Thyroid gland (tissue), 4 donors: ENCODE measurements around the gene PTPRN2. TPM values are rescaled to one million over a fixed set of nuclear protein-coding genes. Genes with fewer than 3 reads are reported as not detected.

ENCODE experiments used
- DNase-seq, 2 donors: peaks; one replicate each; pipeline ENCODE4 v3.0.0-alpha.2; 2019
- H3K27ac ChIP-seq, 3 donors: fragments of 200-600 bp; sonication (generic); 1 replicate in 2 of 3; 2 replicates in 1 of 3; pipeline ENCODE4 v1.5.1; 2016 to 2019; ENCODE audit warnings: mild to moderate bottlenecking in 1 of 3, moderate library complexity in 1 of 3
- H3K27me3 ChIP-seq: fragments of 200-600 bp; sonication (generic); one replicate; pipeline ENCODE4 v1.5.1; 2019
- H3K36me3 ChIP-seq, 2 donors: fragments of 200-600 bp; sonication (generic); one replicate each; pipeline ENCODE4 v1.5.1; 2016 to 2019
- H3K4me1 ChIP-seq, 2 donors: fragments of 200-600 bp; sonication (generic); one replicate each; pipeline ENCODE4 v1.5.1; 2017 to 2019
- H3K4me3 ChIP-seq, 3 donors: fragments of 200-600 bp; sonication (generic); replicated peaks in 1 of 3; 1 replicate in 2 of 3; 2 replicates in 1 of 3; pipeline ENCODE4 v1.5.1; 2016; ENCODE audit warnings: mild to moderate bottlenecking in 1 of 3
- H3K9me3 ChIP-seq: fragments of 200-600 bp; sonication (generic); one replicate; pipeline ENCODE4 v1.5.1; 2017
- CTCF ChIP-seq, 6 experiments: fragments of 200-600 bp in 3 of 6; fragments of 450-650 bp in 3 of 6; sonication (generic) in 3 of 6; IDR thresholded peaks; one replicate each; pipeline ENCODE4 v1.5.1; 2016 to 2019; ENCODE audit warnings: antibody characterized with exemption in 6 of 6, mild to moderate bottlenecking in 2 of 6, inconsistent platforms in 1 of 6, moderate library complexity in 1 of 6
- POLR2A ChIP-seq, 2 donors: fragments of 450-650 bp; IDR thresholded peaks; one replicate each; pipeline ENCODE4 v1.6.1; 2017; ENCODE audit warnings: antibody characterized with exemption in 2 of 2, mild to moderate bottlenecking in 2 of 2, moderate library complexity in 1 of 2
- WGBS, 2 donors: methylation state at CpG; one replicate each; pipeline ENCODE4 v1.1.5; 2017; 5-methylcytosine and 5-hydroxymethylcytosine counted together
- intact Hi-C: fragments of 100-400 bp; cut with DNase I; formaldehyde crosslinking; loops from one replicate; pipeline ENCODE4 v1.15.1; 2023
- total RNA-seq, 4 donors: library from RNA; depleted of rRNA; stranded (reverse); fragments of >200 nt; gene quantifications; one replicate each; pipeline ENCODE4 v1.2.3, GENCODE V29; 2016

Gene PTPRN2
- total RNA-seq, 4 donors from 2014 or later, result 4.2 to 9.9 (median 7.7) TPM

DNA sequence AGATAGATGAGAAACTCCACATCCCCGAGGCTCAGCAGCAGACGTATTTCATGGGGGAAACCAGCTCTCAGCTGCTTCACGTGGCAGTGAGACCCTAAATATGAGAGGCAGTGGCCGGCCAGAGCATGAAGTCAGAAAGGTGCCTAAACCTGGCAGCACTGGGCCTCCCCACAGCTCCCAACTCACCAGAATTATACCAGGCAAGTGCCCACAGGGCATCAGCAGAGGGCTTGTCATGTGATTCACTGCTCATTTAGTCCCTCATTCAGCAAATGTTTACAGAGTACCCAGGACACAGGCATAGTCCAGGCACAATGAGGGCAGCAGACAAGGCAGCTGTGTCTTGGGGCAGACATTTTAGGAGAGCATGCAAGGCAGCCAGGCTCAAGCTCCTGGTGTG, 212.6 kb downstream of the PTPRN2 start:
- Histone ChIP-seq H3K4me1 (no peaks in the 10 kb centered on the region), H3K36me3 (no peaks in the 10 kb centered on the region), H3K27ac (no peak overlapping the region), H3K27me3 (no peaks in the 10 kb centered on the region), H3K4me3 (no peak overlapping the region), H3K9me3 (no peaks in the 10 kb centered on the region)
- WGBS, 2 donors, result 73 to 81% methylated on average over 4 of the region's 4 CpGs
- intact Hi-C loops, result no loop called here
- DNase-seq, result no peak
- TF ChIP-seq POLR2A (IDR thresholded peaks at IDR 0.05), result no peak
- no peak for TF ChIP-seq CTCF (IDR thresholded peaks at IDR 0.05)

GRCh38 chr7:158374586-158374985, 213.0 kb downstream of the PTPRN2 start:
- Histone ChIP-seq H3K27ac (no peak overlapping the region), H3K4me3 (no peak overlapping the region), H3K27me3 (no peaks in the 10 kb centered on the region), H3K9me3 (no peaks in the 10 kb centered on the region), H3K36me3 (no peaks in the 10 kb centered on the region), H3K4me1 (no peaks in the 10 kb centered on the region)
- DNase-seq, result no peak
- 82 to 93% methylated on average over 6 of the region's 6 CpGs for WGBS, 2 donors
- no peak for TF ChIP-seq CTCF (IDR thresholded peaks at IDR 0.05)
- no peak for TF ChIP-seq POLR2A (IDR thresholded peaks at IDR 0.05)
- intact Hi-C loops, result no loop called here

DNA sequence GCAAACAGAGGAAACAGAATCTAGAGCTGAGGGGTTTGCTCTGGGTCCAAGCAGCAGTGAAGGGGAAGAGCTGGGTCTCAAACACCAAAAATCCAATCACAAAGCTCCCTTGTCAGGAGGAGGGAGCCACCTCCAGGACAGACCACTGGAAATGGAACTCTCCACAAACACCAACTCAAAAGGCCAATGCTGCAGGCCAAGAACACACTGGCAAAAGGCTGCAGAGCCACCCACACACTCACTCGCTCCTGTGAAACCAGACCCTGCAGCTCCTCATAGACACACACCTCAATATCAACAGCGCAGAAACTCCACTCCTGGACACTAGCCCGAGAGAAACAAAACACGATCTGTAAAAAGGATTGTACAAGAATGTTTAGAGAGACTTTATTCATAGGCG, 213.5 kb downstream of the PTPRN2 start:
- intact Hi-C loops, result no loop called here
- WGBS, 2 donors, result 56 to 57% methylated on average over 5 of the region's 5 CpGs
- H3K9me3 ChIP-seq, result no peaks in the 10 kb centered on the region
- no peaks in the 10 kb centered on the region for H3K36me3 ChIP-seq
- no peaks in the 10 kb centered on the region for H3K27me3 ChIP-seq
- no peak for TF ChIP-seq CTCF (IDR thresholded peaks at IDR 0.05)
- no peak for TF ChIP-seq POLR2A (IDR thresholded peaks at IDR 0.05)
- no peak for DNase-seq
- no peaks in the 10 kb centered on the region for H3K4me1 ChIP-seq
- no peak overlapping the region for H3K4me3 ChIP-seq
- no peak overlapping the region for H3K27ac ChIP-seq

- 73 to 74% methylated on average over 18 of the region's 18 CpGs for WGBS, 2 donors
- intact Hi-C loops, result no loop called here
- no peak for DNase-seq
- Histone ChIP-seq H3K9me3 (no peaks in the 10 kb centered on the region), H3K4me1 (no peaks in the 10 kb centered on the region), H3K27me3 (no peaks in the 10 kb centered on the region), H3K27ac (no peak overlapping the region), H3K4me3 (no peak overlapping the region), H3K36me3 (no peaks in the 10 kb centered on the region)
- TF ChIP-seq CTCF (IDR thresholded peaks at IDR 0.05) (no peak), POLR2A (IDR thresholded peaks at IDR 0.05) (no peak)
Measured at GRCh38 chr7:158373476-158374133, 214.0 kb downstream of the PTPRN2 start.

GRCh38 chr7:158372400-158373342, 215.0 kb downstream of the PTPRN2 start:
- H3K4me3 ChIP-seq, result no peak overlapping the region
- WGBS, 2 donors, result 82 to 83% methylated on average over 22 of the region's 23 CpGs
- TF ChIP-seq POLR2A (IDR thresholded peaks at IDR 0.05) (no peak), CTCF (IDR thresholded peaks at IDR 0.05) (no peak)
- H3K4me1 ChIP-seq, result no peaks in the 10 kb centered on the region
- H3K27me3 ChIP-seq, result no peaks in the 10 kb centered on the region
- intact Hi-C loops, result no loop called here
- no peak for DNase-seq
- H3K36me3 ChIP-seq, result no peaks in the 10 kb centered on the region
- no peak overlapping the region for H3K27ac ChIP-seq
- H3K9me3 ChIP-seq, result no peaks in the 10 kb centered on the region
